HEK293 (cell line): ENCODE measurements around the gene RHOG.

Experiments used
- CTCF ChIA-PET: fragments of 350-600 bp; formaldehyde crosslinking; extraction: SDS; loops from one replicate; lab custom pipeline; 2021; ENCODE audit warnings: antibody characterized with exemption; lab: Yijun Ruan, JAX
- POLR2A ChIA-PET: fragments of 300-600 bp; formaldehyde crosslinking; extraction: SDS; loops from one replicate; lab custom pipeline; 2020; ENCODE audit warnings: antibody characterized with exemption, inconsistent platforms; lab: Yijun Ruan, JAX
- H3K27ac ChIP-seq: fragments of 200-500 bp; sonication (Bioruptor generic); 2 replicates; pipeline ENCODE4 v1.5.1; 2014; ENCODE audit warnings: low read depth, low read length, control low read depth, inconsistent platforms; ENCODE audit errors: extremely low read depth
- H3K36me3 ChIP-seq, 2 experiments: fragments of 200-500 bp in 1 of 2; sonication (Bioruptor generic) in 1 of 2; 1 replicate in 1 of 2; 2 replicates in 1 of 2; pipeline ENCODE4 v1.5.1; 2014 to 2017; ENCODE audit warnings: inconsistent platforms in 2 of 2, low read length in 2 of 2; ENCODE audit not compliant: control insufficient read depth in 2 of 2, insufficient read depth in 1 of 2
- H3K4me1 ChIP-seq: fragments of 200-500 bp; sonication (Bioruptor generic); 2 replicates; pipeline ENCODE4 v1.5.1; 2014; ENCODE audit warnings: mild to moderate bottlenecking, low read length, inconsistent platforms; ENCODE audit not compliant: control insufficient read depth, insufficient read depth
- H3K4me3 ChIP-seq: 2 replicates; pipeline ENCODE4 v1.5.1; 2011; ENCODE audit warnings: low read depth, mild to moderate bottlenecking, control low read depth, low read length, moderate library complexity
- H3K9me3 ChIP-seq: fragments of 200-500 bp; sonication (Bioruptor generic); 2 replicates; pipeline ENCODE4 v1.5.1; 2014; ENCODE audit warnings: low read depth, low read length, inconsistent platforms; ENCODE audit not compliant: control insufficient read depth, insufficient read depth
- GFI1B ChIP-seq: fragments of 450-650 bp; formaldehyde crosslinking; IDR thresholded peaks from 2 replicates; pipeline ENCODE4 v1.5.1; 2016; ENCODE audit warnings: missing biosample characterization, missing genetic modification characterization
- GLI2 ChIP-seq: fragments of 450-650 bp; formaldehyde crosslinking; IDR thresholded peaks from 2 replicates; pipeline ENCODE4; 2017; ENCODE audit warnings: missing biosample characterization, missing genetic modification characterization, low read depth, borderline replicate concordance
- GLIS1 ChIP-seq: fragments of 450-650 bp; formaldehyde crosslinking; IDR thresholded peaks from 2 replicates; pipeline ENCODE4 v1.5.1; 2016; ENCODE audit warnings: missing biosample characterization, missing genetic modification characterization
- HOXD13 ChIP-seq: sonication (generic); formaldehyde crosslinking; IDR thresholded peaks from 2 replicates; pipeline ENCODE4 v1.8.0; 2022; ENCODE audit warnings: missing genetic modification reagents, borderline replicate concordance
- MYNN ChIP-seq: fragments of 450-650 bp; formaldehyde crosslinking; IDR thresholded peaks from 2 replicates; pipeline ENCODE4 v1.5.1; 2016; ENCODE audit warnings: missing biosample characterization, missing genetic modification characterization, borderline replicate concordance
- PRDM6 ChIP-seq: fragments of 450-650 bp; formaldehyde crosslinking; IDR thresholded peaks from 2 replicates; pipeline ENCODE4 v1.5.1; 2017; ENCODE audit warnings: missing biosample characterization, missing genetic modification characterization
- SETDB1 ChIP-seq: IDR thresholded peaks from one replicate; pipeline ENCODE4 v1.6.1; 2017; ENCODE audit warnings: mild to moderate bottlenecking, low read length, moderate library complexity, mixed read lengths; ENCODE audit not compliant: insufficient read length
- TCF7L2 ChIP-seq: IDR thresholded peaks from 2 replicates; pipeline ENCODE4 v1.6.1; 2011; ENCODE audit warnings: low read depth, mild to moderate bottlenecking, inconsistent platforms, low read length, moderate library complexity, borderline replicate concordance
- TRIM28 ChIP-seq: IDR thresholded peaks from 2 replicates; pipeline ENCODE4 v1.6.1; 2011; ENCODE audit warnings: low read length, control low read depth, borderline replicate concordance
- ZBTB17 ChIP-seq: fragments of 450-650 bp; formaldehyde crosslinking; IDR thresholded peaks from 2 replicates; pipeline ENCODE4 v1.5.1; 2016; ENCODE audit warnings: missing biosample characterization, missing genetic modification characterization
- ZBTB26 ChIP-seq: fragments of 450-650 bp; formaldehyde crosslinking; optimal IDR thresholded peaks from 2 replicates; pipeline ENCODE3; 2016; ENCODE audit warnings: missing biosample characterization, mild to moderate bottlenecking, missing genetic modification characterization
- ZBTB49 ChIP-seq: fragments of 450-650 bp; formaldehyde crosslinking; IDR thresholded peaks from 2 replicates; pipeline ENCODE4 v1.5.1; 2016; ENCODE audit warnings: missing biosample characterization, missing genetic modification characterization, low read depth
- ZEB2 ChIP-seq: fragments of 450-650 bp; formaldehyde crosslinking; IDR thresholded peaks from 2 replicates; pipeline ENCODE4 v1.5.1; 2016; ENCODE audit warnings: missing biosample characterization, missing genetic modification characterization
- ZNF10 ChIP-seq: fragments of 450-650 bp; formaldehyde crosslinking; IDR thresholded peaks from 2 replicates; pipeline ENCODE4 v1.5.1; 2017; ENCODE audit warnings: missing biosample characterization, missing genetic modification characterization
- ZNF239 ChIP-seq: fragments of 450-650 bp; formaldehyde crosslinking; IDR thresholded peaks from 2 replicates; pipeline ENCODE4 v1.5.1; 2016; ENCODE audit warnings: missing biosample characterization, missing genetic modification characterization
- ZNF341 ChIP-seq: fragments of 450-650 bp; formaldehyde crosslinking; IDR thresholded peaks from 2 replicates; pipeline ENCODE4; 2016; ENCODE audit warnings: low read depth, missing biosample characterization, missing genetic modification characterization
- ZNF449 ChIP-seq: fragments of 450-650 bp; formaldehyde crosslinking; IDR thresholded peaks from 2 replicates; pipeline ENCODE4 v1.5.1; 2017; ENCODE audit warnings: missing biosample characterization, mild to moderate bottlenecking, missing genetic modification characterization, moderate library complexity
- ZNF48 ChIP-seq: fragments of 450-650 bp; formaldehyde crosslinking; IDR thresholded peaks from 2 replicates; pipeline ENCODE4 v1.5.1; 2016; ENCODE audit warnings: missing biosample characterization, missing genetic modification characterization
- ZNF623 ChIP-seq: fragments of 450-650 bp; formaldehyde crosslinking; IDR thresholded peaks from 2 replicates; pipeline ENCODE4 v1.5.1; 2016; ENCODE audit warnings: missing biosample characterization, missing genetic modification characterization
- ZNF624 ChIP-seq: fragments of 450-650 bp; formaldehyde crosslinking; IDR thresholded peaks from 2 replicates; pipeline ENCODE4 v1.5.1; 2017; ENCODE audit warnings: missing biosample characterization, missing genetic modification characterization
- ZNF645 ChIP-seq: fragments of 450-650 bp; formaldehyde crosslinking; IDR thresholded peaks from 2 replicates; pipeline ENCODE4; 2016; ENCODE audit warnings: missing biosample characterization, missing genetic modification characterization
- ZSCAN16 ChIP-seq: fragments of 450-650 bp; formaldehyde crosslinking; IDR thresholded peaks from 2 replicates; pipeline ENCODE4 v1.5.1; 2016; ENCODE audit warnings: missing biosample characterization, missing genetic modification characterization
- ZSCAN5A ChIP-seq: fragments of 450-650 bp; formaldehyde crosslinking; IDR thresholded peaks from 2 replicates; pipeline ENCODE4 v1.5.1; 2016; ENCODE audit warnings: missing biosample characterization, missing genetic modification characterization

RHOG gene

GRCh38 chr11:3833449-3833848 is 7.3 kb downstream of the RHOG start (continued):
- TF ChIP-seq ZNF449 (tag by site-specific recombination) (no peak), ZBTB49 (tag by site-specific recombination) (no peak)

- Histone ChIP-seq H3K36me3 (peaks cover 0 to 62% of the 10 kb centered on the region in 2 experiments; a peak in 2 of 3 replicates), H3K9me3 (no peaks in the 10 kb centered on the region), H3K4me3 (no peak overlapping the region), H3K4me1 (no peaks in the 10 kb centered on the region), H3K27ac (no peak overlapping the region)
- ChIA-PET POLR2A (interaction anchor here (0.6 kb wide), 1 partner anchor 22 kb away, joined by 3 read pairs; the partner anchor contains the start of gene STIM1), CTCF (interaction anchor here (0.6 to 2.2 kb wide), 9 partner anchors 8 to 240 kb away, joined by 3 to 8 read pairs (median 5); partner anchors contain the start of genes PGAP2, RHOG and STIM1)
- TF ChIP-seq ZEB2 (tag by site-specific recombination) (no peak), TRIM28 (no peak), ZNF623 (no peak), ZBTB17 (no peak), HOXD13 (CRISPR knock-in tag) (no peak), GLI2 (tag by site-specific recombination) (no peak), GLIS1 (tag by site-specific recombination) (no peak), SETDB1 (no peak), ZNF10 (tag by site-specific recombination) (no peak), ZNF239 (tag by site-specific recombination) (no peak), ZNF48 (no peak), ZBTB26 (tag by site-specific recombination) (no peak), ZNF624 (no peak), ZSCAN5A (tag by site-specific recombination) (no peak)
Observed at GRCh38 chr11:3832816-3833215, 7.9 kb downstream of the RHOG start.

- H3K36me3 ChIP-seq = peaks cover 0 to 68% of the 10 kb centered on the region in 2 experiments; a peak in 2 of 3 replicates
- H3K27ac ChIP-seq = no peak overlapping the region
- no peaks in the 10 kb centered on the region for H3K4me1 ChIP-seq
- ChIA-PET CTCF (interaction anchor here (0.6 to 2.2 kb wide), 7 partner anchors 9 to 241 kb away, joined by 3 to 6 read pairs (median 3); partner anchors contain the start of genes PGAP2 and RHOG), POLR2A (interaction anchor here (0.8 kb wide), 1 partner anchor 12 kb away, joined by 3 read pairs; no protein-coding TSS in a partner anchor)
- H3K9me3 ChIP-seq = no peaks in the 10 kb centered on the region
- H3K4me3 ChIP-seq = no peak overlapping the region
- no peak for TF ChIP-seq GFI1B (tag by site-specific recombination)
- no peak for TF ChIP-seq PRDM6 (tag by site-specific recombination)
- TF ChIP-seq ZNF341 = no peak
- TF ChIP-seq SETDB1 = no peak
- no peak for TF ChIP-seq ZNF645 (tag by site-specific recombination)
- no peak for TF ChIP-seq ZSCAN16 (tag by site-specific recombination)
- TF ChIP-seq MYNN (tag by site-specific recombination) = no peak
- TF ChIP-seq TCF7L2 = no peak
Observed at GRCh38 chr11:3831378-3832239, 9.2 kb downstream of the RHOG start.
